Stimulated activated CD4-positive, alpha-beta T cell treated with anti-CD3 and anti-CD28 coated beads, Interleukin-1b, Interleukin-23, amount 100 ng/mL, for 1 hour (primary cell): ENCODE measurements around the gene KAZALD1.

Experiments used
- DNase-seq, 2 donors: peaks; one replicate each; pipeline ENCODE4 v3.0.0-alpha.2; 2020; ENCODE audit warnings: low read depth in 2 of 2

Gene KAZALD1

DNA sequence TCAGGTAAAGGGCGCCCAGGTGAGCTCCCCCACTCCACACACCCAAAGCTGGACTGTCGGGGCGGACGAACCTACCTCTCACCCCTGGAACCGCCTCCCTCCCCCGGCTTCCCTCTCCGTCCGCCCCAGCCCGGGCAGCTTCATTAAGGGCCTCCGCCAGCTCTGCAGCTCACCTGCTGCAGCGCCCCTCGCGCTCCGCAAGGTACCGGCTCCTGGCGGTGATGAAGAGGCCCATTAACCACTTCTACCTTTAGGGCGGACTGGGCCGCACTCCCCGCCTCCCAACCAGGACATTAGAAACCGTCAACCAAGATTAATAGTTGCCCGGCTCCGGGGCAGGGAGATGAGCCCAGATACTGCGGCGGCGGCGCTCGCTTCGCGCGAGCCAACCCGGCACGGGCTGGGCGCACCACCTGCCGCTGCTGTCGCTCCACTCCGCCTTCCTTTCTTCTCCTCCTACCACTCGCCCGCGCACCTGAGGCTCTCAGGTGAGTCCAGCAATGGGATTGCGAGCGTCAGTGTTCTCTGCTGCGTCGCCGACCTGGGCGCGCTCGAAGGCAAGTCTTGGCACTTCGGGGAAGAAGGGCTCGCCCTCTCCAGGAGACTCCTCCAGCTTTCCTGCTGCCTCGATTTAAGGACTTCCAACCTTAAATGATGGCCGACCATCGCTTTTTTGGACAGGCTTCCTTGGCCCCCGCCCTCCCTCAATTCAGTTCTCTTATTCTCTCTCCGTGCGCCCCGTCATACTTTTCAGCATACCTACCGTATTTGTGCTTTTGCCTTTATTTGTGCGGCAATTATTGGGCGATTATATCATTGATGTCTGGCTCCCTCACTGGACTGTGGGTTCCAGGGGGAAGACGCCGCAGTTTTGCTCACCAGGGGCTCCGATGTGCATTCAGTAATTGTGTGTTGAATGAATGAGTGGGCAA, 13.6 kb upstream of the KAZALD1 start:
- DNase-seq, result no peak

DNA sequence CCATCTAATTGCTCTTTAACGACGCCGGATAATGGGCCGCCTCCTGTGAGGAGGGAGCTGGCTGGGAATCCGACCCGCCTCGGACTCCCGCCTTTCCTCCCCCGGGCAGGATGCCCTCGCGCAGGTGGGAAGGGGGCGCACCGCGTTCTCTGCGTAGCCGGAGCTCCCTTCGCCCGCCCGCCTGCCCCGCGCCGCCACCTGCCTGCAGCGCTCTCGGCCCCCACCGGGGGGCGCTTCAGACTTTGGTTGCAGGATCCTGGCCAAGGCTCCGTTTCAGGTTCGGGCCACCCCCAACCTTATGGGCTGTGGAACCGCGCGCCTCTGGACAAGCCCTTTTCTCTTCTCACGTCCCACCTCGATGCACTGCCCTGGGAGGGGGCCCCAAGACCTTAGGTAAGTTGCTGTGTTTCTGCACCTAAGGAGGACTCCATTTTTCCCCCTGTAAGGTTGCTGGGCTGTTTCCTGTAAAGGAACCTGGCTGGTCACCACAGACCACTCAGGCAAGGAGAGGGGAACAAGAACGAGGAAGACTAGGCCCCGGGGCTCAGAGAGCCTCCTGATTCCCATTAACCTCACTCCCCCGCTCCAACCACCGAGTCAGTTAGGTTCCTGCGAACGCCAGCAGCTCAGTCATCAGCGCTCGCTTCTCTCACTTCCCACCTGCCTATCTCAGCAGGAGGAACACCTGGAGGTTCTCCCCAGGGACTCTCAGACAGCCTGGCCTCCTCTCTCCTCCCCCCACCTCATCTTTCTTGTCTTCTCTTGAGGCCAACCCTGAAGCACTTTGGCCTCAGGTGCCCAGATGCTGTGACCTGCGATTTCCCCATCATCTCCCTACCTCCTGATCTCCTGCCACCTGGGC, 11.3 kb upstream of the KAZALD1 start:
- peak; percentile 50 to 75 for DNase-seq

GRCh38 chr10:101052285-101052684, 9.5 kb upstream of the KAZALD1 start:
- no peak for DNase-seq

DNA sequence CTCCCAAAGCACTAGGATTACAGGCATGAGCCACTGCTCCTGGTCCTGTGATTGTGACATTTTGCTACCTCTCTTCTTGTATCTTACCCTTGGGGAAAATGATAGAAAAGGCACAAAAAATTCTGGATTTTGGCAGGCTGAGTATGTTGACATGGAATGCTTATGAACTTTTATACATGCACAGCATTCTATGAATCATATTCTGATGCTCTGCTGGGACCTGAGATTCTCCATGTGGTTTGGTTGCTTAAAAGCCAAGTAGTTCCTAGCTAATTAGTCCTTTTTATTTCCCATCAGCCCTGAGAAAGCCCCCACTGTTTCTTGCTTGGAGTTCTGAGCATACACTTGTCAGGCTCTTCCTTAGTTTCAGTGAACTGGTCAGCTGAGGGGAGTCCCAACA, 8.3 kb upstream of the KAZALD1 start:
- DNase-seq, result no peak

- DNase-seq, result no peak
Measured at GRCh38 chr10:101054351-101054750, 7.4 kb upstream of the KAZALD1 start.

GRCh38 chr10:101054876-101055275, 6.9 kb upstream of the KAZALD1 start:
- no peak for DNase-seq

- no peak for DNase-seq
Measured at GRCh38 chr10:101055411-101055810, 6.4 kb upstream of the KAZALD1 start.

- no peak for DNase-seq
Measured at GRCh38 chr10:101056365-101057151, 5.2 kb upstream of the KAZALD1 start.

DNA sequence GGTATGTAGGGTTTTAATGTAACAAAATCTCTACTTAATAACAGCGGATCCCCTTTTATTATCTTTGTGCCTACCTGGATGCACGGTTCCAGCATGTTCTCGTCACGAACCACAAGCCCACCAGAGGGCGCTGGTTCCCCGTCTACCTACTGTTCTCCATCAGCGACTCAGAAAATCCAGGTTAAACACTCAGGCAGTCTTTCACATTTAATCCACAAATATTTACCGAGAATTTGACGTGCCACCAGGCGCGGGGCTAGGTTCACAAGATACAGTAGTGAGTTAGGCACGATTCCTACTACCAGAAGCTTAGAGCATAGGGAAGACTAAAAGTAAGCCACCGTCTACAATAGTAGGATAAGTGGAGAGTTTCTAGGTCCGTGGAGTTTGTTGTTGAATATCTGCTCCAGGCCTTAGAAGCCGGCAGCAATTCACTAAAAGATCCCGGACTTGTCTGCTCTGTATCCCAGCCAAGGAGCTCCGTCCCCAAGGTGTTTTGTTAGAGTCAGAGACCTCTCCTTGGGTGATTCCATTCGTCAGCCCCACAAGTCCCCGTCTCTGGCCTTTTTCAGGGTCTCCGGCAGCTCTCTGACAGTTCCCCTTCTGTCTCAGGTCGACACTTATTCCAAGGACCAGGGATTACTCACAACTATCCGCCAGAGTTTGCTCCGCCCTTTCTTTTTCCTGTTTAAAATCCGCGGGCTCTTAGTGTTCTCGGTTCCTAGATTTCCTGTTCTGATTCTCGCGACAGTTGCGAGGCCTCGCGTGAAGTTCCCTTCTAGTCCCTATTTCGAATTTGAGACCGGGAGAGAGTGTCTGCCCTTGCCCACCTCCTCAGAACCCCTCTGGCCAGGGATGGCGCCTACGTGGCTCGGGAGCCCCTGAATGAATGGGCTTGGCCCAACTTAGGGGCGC, 1.5 kb upstream of the KAZALD1 start:
- peak; percentile 68 to 91 for DNase-seq

DNA sequence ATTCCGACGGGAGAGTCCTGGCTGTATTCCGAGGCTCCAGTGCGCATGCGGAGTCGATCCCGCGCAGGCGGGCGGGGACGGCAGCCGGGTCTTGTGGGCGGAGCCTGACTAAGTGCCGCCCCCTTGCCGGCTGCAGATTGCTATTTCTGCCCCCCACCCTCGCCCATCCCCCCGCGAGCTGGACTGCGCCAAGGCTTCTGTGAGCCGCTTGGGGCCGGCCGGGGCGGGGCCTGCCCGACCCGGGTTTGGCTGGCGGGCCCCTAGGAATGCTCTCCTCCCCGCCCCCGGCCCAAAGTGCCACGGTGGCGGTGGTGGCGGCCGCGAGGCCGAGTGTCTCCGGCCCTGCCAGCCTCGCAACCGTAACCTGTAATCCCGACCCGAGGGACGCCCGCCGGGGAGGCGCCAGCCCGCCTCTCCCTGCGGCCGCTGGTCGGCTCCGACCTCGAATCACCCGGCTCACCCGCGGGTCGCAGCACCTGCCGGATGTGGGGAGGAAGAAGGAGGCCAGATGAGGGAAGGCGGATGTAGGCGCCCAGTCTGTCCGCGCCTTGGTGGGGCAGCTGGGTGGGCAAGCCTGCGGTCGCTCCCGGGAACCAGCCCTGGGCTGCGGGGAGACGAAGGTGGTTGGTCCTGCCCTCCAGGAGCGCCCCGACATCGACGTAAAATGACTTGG, 702 bp upstream of the KAZALD1 start:
- DNase-seq, result peak; percentile 71 to 85

DNA sequence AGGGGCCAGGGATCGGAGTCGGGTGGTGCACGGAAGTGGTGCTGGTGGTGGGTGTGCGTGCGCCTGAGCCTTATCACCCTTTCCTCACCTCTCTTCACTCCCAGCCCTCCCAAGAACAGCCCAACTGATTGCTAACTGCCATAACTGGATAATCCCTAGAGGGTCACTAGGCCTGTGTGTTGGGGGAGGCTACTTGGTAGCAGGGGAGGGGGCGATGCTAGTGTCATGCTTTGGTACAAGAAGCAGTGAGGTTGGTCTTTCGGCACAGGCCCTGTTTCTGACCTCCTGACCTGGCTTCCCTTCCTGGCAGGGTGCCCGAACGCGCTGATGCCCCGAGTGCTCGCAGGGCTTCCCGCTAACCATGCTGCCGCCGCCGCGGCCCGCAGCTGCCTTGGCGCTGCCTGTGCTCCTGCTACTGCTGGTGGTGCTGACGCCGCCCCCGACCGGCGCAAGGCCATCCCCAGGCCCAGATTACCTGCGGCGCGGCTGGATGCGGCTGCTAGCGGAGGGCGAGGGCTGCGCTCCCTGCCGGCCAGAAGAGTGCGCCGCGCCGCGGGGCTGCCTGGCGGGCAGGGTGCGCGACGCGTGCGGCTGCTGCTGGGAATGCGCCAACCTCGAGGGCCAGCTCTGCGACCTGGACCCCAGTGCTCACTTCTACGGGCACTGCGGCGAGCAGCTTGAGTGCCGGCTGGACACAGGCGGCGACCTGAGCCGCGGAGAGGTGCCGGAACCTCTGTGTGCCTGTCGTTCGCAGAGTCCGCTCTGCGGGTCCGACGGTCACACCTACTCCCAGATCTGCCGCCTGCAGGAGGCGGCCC, 652 bp downstream of the KAZALD1 start:
- DNase-seq, result peak in 1 of 2 donors; percentile 27

DNA sequence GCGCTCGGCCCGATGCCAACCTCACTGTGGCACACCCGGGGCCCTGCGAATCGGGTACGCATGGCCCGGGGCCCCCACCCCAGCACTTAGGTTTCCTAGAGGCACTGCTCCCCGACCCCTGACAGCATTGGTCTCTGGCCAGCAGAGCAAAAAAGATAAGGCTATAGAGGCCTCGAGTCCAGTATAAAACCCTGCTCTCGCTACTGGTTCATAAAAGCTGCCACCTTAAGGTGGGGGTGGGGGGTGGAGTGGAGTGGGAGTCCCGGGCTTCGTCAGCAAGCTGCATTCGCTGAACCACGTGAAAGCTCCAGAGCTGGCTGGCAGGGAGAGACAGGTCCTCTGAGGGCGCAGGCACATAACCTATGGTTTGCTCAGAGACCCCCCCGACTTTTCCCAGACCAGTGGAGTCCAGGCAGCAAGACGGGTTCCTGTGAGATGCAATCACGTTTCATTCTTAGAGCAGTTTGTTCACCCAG, 1.3 kb downstream of the KAZALD1 start:
- DNase-seq, result no peak

DNA sequence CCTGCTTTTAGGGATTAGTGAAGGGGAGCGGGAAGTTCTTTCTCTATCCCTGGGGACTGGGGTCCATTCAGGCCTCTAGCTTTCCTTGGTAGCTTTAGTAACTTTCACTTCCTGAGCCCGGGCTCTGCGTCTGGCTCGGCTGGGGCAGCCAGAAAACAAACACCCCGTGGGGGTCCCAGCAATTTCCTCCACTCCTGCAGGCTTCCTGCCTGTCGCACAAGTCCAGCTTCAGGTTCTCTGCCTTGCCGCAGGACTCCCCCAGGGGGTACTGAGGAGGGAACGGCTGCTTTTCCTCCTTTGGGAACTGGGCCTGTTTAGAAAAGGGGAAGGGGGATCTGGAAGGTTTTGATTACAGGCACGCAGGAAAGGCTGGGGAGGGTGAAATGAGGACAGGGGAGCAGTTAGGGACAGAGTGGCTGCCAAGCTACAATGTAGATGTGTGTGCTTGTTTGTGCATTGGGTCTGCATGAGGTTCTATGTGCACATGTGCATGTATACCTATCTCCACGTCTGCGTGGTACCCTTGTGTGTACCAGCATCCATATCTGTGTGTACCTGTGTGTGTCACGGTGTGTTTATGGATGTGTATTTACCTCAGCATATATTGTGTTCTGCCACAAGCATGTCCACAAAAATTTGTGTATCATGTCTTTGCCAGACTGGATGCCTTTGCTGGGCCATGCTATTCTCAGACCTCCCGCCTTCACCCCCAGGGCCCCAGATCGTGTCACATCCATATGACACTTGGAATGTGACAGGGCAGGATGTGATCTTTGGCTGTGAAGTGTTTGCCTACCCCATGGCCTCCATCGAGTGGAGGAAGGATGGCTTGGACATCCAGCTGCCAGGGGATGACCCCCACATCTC, 2.0 kb downstream of the KAZALD1 start:
- no peak for DNase-seq

DNA sequence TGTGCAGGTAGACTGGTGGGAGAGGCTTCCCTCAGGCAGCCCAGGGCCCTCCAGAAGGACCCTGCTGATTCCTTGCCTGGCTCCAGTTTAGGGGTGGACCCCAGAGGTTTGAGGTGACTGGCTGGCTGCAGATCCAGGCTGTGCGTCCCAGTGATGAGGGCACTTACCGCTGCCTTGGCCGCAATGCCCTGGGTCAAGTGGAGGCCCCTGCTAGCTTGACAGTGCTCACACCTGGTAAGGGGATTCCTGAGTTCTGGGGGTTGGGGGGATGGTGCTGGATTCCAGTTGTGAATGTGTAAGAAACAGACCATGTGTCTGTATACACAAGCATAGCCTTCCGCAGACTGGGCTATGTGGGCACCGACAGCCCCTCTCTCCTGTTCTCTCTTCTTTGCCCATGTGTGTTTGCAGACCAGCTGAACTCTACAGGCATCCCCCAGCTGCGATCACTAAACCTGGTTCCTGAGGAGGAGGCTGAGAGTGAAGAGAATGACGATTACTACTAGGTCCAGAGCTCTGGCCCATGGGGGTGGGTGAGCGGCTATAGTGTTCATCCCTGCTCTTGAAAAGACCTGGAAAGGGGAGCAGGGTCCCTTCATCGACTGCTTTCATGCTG, 2.7 kb downstream of the KAZALD1 start:
- no peak for DNase-seq

DNA sequence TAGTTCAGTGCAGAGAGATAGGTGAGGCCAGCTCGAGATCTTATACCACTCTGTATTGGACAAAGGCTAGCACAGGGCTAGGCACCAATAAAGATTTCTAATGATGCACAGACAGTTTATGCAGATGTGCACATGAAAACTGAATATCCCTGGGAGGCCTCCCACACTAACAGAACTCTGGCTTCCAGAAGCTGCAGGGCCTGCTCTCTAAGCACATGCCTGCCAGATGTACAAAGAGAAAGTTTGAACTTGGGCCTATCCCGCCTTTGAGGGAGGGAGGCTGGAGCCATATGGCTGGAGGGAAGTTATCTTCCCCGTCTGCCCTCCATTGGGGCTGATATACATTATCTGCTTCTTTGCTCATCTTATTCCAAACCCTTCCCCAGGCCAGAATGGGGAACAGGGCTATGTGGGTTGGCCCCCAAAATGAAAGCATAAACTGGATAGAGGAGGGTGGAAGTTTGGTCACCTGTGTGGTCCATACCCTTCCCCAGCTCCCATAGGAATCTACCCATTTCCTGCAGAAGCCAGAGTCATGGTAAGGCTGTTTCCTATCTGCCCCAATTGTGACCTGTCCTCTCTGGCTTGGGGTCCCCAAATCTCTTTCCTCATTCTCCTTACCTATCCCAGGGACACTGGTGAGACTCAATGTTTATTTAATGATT, 3.8 kb downstream of the KAZALD1 start:
- no peak for DNase-seq

GRCh38 chr10:101066146-101066895, 4.5 kb downstream of the KAZALD1 start:
- no peak for DNase-seq
